Calu3 (cell line): Measurements from ENCODE around the gene B4GALT5. TPM values are rescaled to one million over a fixed set of nuclear protein-coding genes. Genes with fewer than 3 reads are reported as not detected.
A peak's percentile ranks its signal among the peaks of the same experiment; 100 is the strongest.
"Not testable (repeated sequence)": the region's sequence is repeated elsewhere in the genome, so short reads cannot be mapped to it uniquely, and the experiment has no call there.

ENCODE experiments used
- BruUV-seq: library from RNA; stranded (reverse); fragments of 400-500 nt; replicated peaks from 2 replicates; lab custom pipeline; 2021; lab: Mats Ljungman, UMichigan
- CTCF ChIA-PET: fragments of 300-600 bp; sonication (Branson Sonifier 250); formaldehyde crosslinking; loops from one replicate; lab custom pipeline; 2022; ENCODE audit warnings: antibody characterized with exemption; lab: Charles Lee
- DNase-seq: peaks from one replicate; pipeline ENCODE4 v3.0.0; 2022
- H3K27ac Mint-ChIP-seq: one replicate; pipeline ENCODE4 v1.8.0; 2022; ENCODE audit warnings: mixed read lengths; ENCODE audit not compliant: unreplicated experiment
- H3K27me3 Mint-ChIP-seq: one replicate; pipeline ENCODE4 v1.8.0; 2022; ENCODE audit warnings: mixed read lengths; ENCODE audit not compliant: unreplicated experiment
- H3K36me3 Mint-ChIP-seq: one replicate; pipeline ENCODE4 v1.8.0; 2022; ENCODE audit warnings: mild to moderate bottlenecking, moderate library complexity, mixed read lengths; ENCODE audit not compliant: insufficient read depth, unreplicated experiment
- H3K4me1 Mint-ChIP-seq: one replicate; pipeline ENCODE4 v1.8.0; 2022; ENCODE audit warnings: mild to moderate bottlenecking, low read depth, mixed read lengths; ENCODE audit not compliant: unreplicated experiment
- H3K4me3 Mint-ChIP-seq: one replicate; pipeline ENCODE4 v1.8.0; 2022; ENCODE audit warnings: mild to moderate bottlenecking, low read depth, moderate library complexity, mixed read lengths; ENCODE audit not compliant: unreplicated experiment
- H3K9me3 Mint-ChIP-seq: one replicate; pipeline ENCODE4 v1.8.0; 2022; ENCODE audit warnings: low read depth, mixed read lengths; ENCODE audit not compliant: unreplicated experiment
- intact Hi-C: fragments of 100-400 bp; cut with micrococcal nuclease; formaldehyde crosslinking; loops from one replicate; pipeline ENCODE4 v1.10.0; 2022; ENCODE audit not compliant: unreplicated experiment
- total RNA-seq: library from RNA; stranded (reverse); gene quantifications from 2 replicates; pipeline ENCODE4 v1.2.3, GENCODE V29; 2022
- TF ChIP-seq, protein P1 (sequence below): fragments of 200-600 bp; IDR thresholded peaks from one replicate; pipeline ENCODE4 v1.8.0; 2022; ENCODE audit warnings: antibody characterized with exemption; ENCODE audit not compliant: unreplicated experiment

The B4GALT5 gene
- total RNA-seq, 1 experiment from 2014 or later: 117 TPM

- Mint-ChIP-seq H3K9me3 (peaks cover 6% of the 10 kb centered on the region), H3K4me1 (peaks cover 26% of the 10 kb centered on the region), H3K27ac (no peak overlapping the region), H3K36me3 (peaks cover 5% of the 10 kb centered on the region), H3K27me3 (peaks cover 15% of the 10 kb centered on the region), H3K4me3 (no peak overlapping the region)
- TF ChIP-seq, protein P1, sequence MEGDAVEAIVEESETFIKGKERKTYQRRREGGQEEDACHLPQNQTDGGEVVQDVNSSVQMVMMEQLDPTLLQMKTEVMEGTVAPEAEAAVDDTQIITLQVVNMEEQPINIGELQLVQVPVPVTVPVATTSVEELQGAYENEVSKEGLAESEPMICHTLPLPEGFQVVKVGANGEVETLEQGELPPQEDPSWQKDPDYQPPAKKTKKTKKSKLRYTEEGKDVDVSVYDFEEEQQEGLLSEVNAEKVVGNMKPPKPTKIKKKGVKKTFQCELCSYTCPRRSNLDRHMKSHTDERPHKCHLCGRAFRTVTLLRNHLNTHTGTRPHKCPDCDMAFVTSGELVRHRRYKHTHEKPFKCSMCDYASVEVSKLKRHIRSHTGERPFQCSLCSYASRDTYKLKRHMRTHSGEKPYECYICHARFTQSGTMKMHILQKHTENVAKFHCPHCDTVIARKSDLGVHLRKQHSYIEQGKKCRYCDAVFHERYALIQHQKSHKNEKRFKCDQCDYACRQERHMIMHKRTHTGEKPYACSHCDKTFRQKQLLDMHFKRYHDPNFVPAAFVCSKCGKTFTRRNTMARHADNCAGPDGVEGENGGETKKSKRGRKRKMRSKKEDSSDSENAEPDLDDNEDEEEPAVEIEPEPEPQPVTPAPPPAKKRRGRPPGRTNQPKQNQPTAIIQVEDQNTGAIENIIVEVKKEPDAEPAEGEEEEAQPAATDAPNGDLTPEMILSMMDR: no peak
- intact Hi-C loops: no loop called here
- CTCF ChIA-PET: interaction anchor here (0.7 kb wide), 1 partner anchor 168 kb away, joined by 9 read pairs; no protein-coding TSS in a partner anchor
- no peak for DNase-seq
- BruUV-seq: no TSS peak
Observed at GRCh38 chr20:49618289-49618688, 95.4 kb downstream of the B4GALT5 start.

DNA sequence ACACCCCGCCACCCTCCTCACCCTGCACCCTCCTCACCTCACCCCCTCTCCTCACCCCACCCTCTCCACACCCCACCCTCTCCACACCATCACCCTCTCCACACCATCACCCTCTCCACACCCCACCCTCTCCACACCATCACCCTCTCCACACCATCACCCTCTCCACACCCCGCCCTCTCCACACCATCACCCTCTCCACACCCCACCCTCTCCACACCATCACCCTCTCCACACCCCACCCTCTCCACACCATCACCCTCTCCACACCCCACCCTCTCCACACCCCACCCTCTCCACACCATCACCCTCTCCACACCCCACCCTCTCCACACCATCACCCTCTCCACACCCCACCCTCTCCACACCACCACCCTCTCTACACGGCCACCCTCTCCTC lies 96.3 kb downstream of the B4GALT5 start:
- intact Hi-C loops, H3K4me3 Mint-ChIP-seq, CTCF ChIA-PET, H3K27ac Mint-ChIP-seq, H3K9me3 Mint-ChIP-seq, BruUV-seq, DNase-seq, H3K36me3 Mint-ChIP-seq: not testable (repeated sequence)
- Mint-ChIP-seq H3K4me1 (peaks cover 31% of the 10 kb centered on the region), H3K27me3 (peaks cover 15% of the 10 kb centered on the region)

DNA sequence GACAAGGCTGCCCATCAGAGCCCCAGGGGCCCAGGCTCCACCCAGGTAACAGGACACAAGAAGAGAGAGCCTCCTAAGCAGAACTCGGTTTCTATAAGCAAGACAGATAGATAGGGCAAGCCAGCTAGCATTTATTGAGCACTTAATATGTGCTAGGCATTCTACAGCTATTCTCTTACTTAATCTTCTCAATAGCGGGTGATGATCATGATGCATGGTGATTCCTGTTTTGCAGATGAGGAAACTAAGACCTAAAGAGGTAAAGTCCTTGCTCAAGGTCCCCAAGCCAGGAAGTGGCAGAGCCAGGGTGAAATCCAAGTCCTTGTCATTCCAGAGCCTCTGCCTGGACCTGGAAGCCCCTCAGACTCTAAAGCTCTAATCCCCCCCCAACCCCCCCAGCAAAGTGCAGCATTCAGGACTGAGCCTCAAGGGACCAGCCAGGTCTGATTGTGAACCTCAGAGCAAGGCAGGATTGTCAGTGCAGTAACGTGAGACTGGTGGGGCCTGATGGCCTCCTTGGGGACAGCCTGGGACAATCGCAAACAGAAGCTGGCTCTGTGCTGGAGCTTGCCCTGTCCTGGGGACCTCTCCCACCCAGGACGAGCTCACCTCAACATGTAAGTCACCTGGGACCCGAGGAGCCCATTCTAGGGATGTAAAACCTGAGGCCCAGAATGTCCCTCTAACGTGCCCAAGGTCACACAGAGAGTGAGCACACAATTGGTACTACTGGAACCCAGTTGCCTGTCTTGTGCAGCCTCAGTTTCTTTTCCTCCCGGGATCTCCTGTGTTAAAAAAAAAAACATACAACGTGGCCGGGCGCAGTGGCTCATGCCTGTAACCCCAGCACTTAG lies 97.3 kb downstream of the B4GALT5 start:
- Mint-ChIP-seq H3K27ac (peak overlapping the region; percentile 28), H3K4me1 (peaks cover 40% of the 10 kb centered on the region), H3K36me3 (peaks cover 10% of the 10 kb centered on the region), H3K27me3 (peaks cover 5% of the 10 kb centered on the region), H3K9me3 (no peaks in the 10 kb centered on the region), H3K4me3 (no peak overlapping the region)
- DNase-seq: no peak
- TF ChIP-seq, protein P1: no peak
- intact Hi-C loops: no loop called here
- CTCF ChIA-PET: interaction anchor here (0.6 to 2.0 kb wide), 9 partner anchors 10 to 277 kb away, joined by 3 to 6 read pairs (median 3); partner anchors contain the start of gene SLC9A8
- no TSS peak for BruUV-seq

- TF ChIP-seq, protein P1: no peak
- CTCF ChIA-PET: interaction anchor here (0.6 to 2.0 kb wide), 9 partner anchors 10 to 278 kb away, joined by 3 to 6 read pairs (median 3); partner anchors contain the start of gene SLC9A8
- H3K36me3 Mint-ChIP-seq: peaks cover 10% of the 10 kb centered on the region
- peak; percentile 87 for DNase-seq
- peak overlapping the region; percentile 28 for H3K27ac Mint-ChIP-seq
- intact Hi-C loops: no loop called here
- H3K4me1 Mint-ChIP-seq: peaks cover 48% of the 10 kb centered on the region
- H3K27me3 Mint-ChIP-seq: no peaks in the 10 kb centered on the region
- H3K4me3 Mint-ChIP-seq: no peak overlapping the region
- H3K9me3 Mint-ChIP-seq: no peaks in the 10 kb centered on the region
- BruUV-seq: no TSS peak
Observed at GRCh38 chr20:49615401-49616153, 98.1 kb downstream of the B4GALT5 start.

- H3K9me3 Mint-ChIP-seq, BruUV-seq, H3K4me3 Mint-ChIP-seq, intact Hi-C loops, DNase-seq, H3K36me3 Mint-ChIP-seq, H3K27me3 Mint-ChIP-seq: not testable (repeated sequence)
- H3K4me1 Mint-ChIP-seq: peaks cover 52% of the 10 kb centered on the region
- peak overlapping the region; percentile 17 for H3K27ac Mint-ChIP-seq
- CTCF ChIA-PET: interaction anchor here (0.6 to 2.0 kb wide), 6 partner anchors 27 to 231 kb away, joined by 3 to 6 read pairs (median 3); partner anchors contain the start of gene SLC9A8
Observed at GRCh38 chr20:49615051-49615400, 98.7 kb downstream of the B4GALT5 start.
